Fibroblast of skin of right biceps (primary cell): ENCODE measurements around the gene ZMYND19.
"Not testable (repeated sequence)": the region's sequence is repeated elsewhere in the genome, so short reads cannot be mapped to it uniquely, and the experiment has no call there.

ENCODE experiments used
- DNase-seq: peaks from one replicate; pipeline ENCODE4 v3.0.0-alpha.2; 2013

ZMYND19 gene

DNA sequence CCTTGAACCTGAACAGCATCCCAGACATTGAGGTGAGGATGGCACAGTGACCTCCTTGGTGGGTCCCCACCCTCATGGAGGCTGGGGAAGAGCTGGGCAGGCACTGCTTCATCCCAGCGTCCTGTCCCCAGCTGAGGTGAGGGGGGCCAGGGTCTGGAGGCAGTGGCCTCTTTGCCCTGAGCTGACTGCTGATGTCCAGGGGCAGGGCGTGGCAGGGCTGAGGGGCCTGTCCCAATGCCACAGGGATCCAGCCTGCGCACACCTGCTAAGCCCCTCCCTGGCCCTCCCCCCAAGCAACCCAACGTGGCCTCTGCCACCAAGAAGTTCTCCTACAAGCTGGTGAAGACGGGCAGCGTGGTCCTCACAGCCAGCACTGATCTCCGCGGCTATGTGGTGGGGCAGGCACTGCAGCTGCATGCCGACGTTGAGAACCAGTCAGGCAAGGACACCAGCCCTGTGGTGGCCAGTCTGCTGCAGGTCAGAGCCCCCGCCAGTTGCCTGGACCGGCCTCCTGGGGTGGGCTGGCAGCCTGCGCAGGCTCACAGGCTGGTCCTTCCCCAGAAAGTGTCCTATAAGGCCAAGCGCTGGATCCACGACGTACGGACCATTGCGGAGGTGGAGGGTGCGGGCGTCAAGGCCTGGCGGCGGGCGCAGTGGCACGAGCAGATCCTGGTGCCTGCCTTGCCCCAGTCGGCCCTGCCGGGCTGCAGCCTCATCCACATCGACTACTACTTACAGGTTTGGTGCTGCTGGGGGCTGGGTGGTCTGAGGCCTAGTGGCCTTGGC is 23.6 kb upstream of the ZMYND19 start:
- no peak for DNase-seq

DNA sequence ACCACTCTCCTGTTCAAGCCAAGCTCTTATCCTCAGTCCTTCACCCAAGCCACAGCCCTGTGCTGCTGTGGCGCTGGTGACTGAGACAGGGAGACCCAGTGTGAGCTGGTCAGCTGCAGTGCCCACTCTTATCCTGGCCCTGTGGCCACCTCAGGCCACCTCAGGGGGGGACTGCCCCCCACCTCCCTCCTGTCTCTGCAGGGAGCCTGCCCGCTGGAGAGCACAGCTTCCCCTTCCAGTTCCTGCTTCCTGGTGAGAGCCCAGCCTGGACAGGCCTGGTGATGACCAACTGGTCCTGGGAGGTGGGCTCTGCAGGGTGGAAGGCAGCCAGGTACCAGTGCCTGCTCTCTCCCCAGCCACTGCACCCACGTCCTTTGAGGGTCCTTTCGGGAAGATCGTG is 22.9 kb upstream of the ZMYND19 start:
- no peak for DNase-seq

- no peak for DNase-seq
Measured at GRCh38 chr9:137612741-137613142, 22.4 kb upstream of the ZMYND19 start.

GRCh38 chr9:137611623-137612609 is 21.6 kb upstream of the ZMYND19 start:
- DNase-seq: peak; percentile 75

GRCh38 chr9:137610944-137611343 is 20.6 kb upstream of the ZMYND19 start:
- DNase-seq: no peak

DNA sequence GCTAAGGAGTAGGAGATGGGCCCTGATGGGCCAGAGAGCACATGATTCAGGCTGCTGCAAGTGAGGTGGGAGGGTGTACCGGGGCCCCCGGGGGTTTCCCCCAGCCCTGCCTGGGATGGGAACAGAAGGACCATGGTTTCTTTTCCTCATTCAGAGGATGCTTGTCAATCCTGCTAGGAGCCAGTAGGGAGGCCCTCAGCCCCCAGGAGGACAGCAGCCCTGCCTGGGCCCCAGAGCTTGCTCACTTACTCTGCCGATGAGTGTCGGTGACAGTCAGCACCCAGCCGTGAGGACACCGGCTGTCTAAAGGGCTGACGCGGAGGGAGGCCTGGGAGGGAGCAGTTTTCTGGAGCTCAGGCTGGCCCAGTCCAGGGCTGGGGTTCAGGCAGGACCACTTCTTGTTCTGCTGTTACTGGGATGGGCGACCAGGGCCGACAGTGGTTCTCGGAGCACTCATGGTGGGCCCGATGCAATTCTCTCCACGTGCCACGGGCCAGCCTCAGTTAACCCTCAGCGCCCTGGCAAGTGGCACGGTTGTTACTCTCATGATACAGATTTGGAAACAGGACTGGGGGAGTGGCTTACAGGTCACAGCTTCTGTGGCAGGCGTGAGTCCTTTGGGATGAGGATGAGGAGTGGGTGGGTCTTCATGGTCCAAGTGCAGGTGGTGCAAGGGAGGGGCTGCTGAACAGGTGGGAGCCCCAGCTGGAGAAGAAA is 17.0 kb upstream of the ZMYND19 start:
- DNase-seq: no peak

DNA sequence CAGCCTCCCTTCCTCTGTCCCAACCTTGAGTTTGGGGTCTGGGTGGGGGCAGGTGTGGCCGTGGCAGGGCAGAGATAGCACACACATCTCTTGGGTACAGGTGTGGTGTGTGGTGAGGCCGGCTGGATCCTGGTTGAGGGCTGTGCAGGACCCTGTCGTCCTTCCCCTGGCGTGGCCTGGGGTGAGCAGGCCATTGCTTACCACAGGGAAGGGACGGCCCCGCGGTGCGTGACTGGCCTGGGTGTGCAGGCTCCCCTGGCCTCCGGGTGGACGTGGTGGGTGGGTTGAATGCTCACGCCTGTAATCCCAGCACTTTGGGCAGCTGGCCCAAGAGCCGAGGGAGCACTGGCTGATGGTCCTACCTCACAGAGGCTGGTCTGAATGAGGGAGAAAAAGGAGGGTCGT is 16.4 kb upstream of the ZMYND19 start:
- DNase-seq: no peak

DNA sequence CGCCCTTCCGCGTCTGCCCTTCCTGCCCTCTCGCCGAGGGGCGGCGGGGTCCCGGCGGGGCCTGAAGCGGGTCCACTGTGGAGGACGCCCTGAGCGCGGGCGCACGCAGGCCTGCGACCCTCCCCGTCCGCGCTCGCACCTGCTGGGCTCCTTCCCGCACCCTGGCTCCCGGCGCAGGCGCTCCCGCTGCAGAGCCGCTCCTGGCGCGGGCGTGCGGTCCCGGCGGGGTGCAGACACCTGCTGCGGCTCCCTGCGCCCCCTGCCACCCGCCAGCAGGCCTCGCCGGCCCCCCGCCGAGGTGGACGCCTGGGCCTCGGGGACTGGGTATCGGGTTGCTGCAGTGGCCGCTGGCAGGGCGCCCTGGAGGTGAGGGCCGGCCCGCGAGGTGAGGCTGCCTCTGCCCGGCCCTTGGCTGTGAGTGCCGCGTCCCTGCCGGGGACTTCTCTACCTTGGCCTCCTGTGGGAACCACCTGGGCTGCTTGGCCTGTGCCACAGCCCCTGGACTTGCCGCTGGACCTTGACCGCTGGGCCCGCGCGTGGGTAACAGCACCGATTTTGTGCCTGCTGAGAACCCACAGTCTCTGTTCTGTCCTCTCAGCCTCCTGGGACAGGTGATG is 15.8 kb upstream of the ZMYND19 start:
- DNase-seq: no peak

DNA sequence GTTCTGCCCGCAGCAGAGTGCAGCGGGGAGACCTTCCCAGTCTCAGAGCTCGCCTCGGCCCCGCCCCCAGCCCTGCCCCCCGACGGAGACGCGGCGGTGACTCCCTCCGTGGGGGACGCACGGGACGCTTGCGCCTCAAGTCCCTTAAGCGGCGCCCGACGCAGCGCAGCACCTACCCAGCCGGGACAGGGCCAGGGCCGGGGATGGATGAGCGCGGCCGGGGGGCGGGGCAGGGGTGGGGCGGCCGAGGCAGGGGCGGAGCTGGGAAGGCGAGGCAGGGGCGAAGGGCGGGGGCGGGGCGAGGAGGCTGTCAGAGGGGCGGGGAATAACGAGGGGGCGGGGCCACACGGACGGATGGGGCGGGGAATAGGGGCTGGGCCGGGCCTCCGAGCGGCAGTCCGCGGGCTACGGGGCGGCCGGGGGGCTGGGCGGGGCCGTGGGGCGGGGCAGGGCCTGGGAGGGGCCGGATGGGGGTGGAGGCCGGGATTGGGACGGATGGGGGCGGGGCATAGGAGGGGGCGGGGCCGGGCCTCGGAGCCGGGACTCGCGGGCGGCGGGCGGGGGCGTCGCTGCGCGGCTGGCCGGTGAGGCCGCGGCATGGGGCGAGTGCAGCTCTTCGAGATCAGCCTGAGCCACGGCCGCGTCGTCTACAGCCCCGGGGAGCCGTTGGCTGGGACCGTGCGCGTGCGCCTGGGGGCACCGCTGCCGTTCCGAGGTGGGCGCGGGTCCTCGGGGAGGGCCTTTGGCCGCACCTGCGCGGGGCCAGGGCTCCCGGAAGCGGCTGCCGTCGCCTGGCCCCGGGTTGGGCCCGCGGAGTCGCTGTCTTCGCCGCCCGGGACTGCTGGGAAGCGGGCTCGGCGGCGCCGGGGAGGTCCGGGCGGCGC is 15.1 kb upstream of the ZMYND19 start, which contains the start of gene ARRDC1:
Gene ARRDC1, plus strand, starts transcription at position 566 of the 884 bp plus-strand sequence. Its CDS starts 32 bp downstream, at position 598.
- peak; percentile 90 for DNase-seq

DNA sequence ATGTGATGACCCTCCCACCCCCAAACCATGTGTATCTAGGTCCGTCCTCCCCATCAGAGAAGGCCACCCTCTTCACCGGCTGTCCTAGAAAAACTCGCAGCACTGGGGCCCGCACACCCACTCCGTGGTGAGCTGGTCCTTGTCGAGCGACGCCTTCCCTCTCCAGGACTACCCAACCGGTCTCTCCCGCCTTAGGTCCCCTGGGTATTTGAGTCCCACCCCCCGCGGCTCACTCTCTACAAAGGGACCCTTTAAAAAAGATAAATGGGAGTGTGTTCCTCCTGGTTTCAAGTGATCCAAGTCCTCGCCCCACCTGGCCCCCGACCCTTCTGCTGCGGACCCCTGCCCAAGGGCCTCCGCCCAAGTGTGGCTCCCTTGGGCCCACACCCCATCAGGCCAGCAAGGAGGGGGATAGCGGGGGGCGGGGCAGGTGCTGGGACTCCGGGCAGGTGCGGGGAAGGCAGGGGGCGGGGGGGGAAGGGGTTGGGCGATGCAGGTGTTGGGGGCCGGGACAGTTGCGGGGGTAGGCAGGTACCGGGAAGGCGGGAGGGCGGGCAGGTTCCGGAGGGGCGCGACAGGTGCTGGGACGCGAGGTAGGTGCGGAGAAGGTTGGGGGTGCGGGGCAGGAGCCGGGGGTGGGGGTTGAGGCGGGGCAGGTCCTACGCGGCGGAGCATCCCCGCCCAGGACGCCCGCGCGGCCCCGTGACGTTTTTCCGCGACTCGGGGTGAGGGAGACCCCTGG is 14.2 kb upstream of the ZMYND19 start:
- DNase-seq: no peak

GRCh38 chr9:137603879-137604278 is 13.6 kb upstream of the ZMYND19 start:
- DNase-seq: no peak

- no peak for DNase-seq
Measured at GRCh38 chr9:137602661-137603060, 12.3 kb upstream of the ZMYND19 start.

- no peak for DNase-seq
Measured at GRCh38 chr9:137598943-137599342, 8.6 kb upstream of the ZMYND19 start.

GRCh38 chr9:137596577-137596976 is 6.3 kb upstream of the ZMYND19 start:
- not testable (repeated sequence) for DNase-seq

DNA sequence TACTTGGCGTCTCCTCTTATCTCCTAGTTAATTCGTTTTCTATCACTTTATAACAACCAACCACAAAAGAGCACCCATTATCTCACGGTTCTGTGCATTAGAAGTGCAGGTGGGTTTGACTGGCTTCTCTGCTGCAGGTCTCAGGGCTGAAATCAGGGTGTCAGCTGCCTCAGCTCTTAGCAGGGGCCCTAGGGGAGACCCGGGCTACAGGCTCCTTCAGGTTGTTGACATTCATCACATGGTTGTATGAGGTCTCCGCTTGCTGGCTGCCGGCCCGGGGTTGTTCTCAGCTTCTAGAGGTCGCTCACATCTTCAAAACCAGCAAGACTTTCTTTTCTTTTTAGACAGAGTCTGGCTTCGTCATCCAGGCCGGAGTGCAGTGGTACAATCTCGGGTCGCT is 2.9 kb upstream of the ZMYND19 start:
- no peak for DNase-seq

DNA sequence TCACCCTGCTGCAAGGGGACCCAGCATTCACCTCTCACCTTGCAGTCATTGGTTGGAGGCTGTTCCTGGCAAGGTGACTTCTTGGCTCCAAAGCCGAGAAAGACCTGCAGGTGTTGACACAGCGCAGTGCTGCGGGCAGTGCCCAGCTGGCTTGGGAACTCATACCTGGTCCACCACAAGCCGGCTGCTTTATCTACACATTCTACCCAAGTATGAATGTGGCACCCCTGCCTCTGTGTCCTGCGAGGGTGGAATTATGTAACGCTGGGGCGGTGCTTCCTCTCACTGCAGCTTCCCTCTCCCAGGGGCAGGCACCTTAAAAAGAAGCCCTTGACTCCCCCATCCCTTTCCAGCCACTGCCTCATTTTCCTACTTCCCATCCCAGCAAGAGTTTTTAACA is 2.5 kb upstream of the ZMYND19 start:
- DNase-seq: no peak

DNA sequence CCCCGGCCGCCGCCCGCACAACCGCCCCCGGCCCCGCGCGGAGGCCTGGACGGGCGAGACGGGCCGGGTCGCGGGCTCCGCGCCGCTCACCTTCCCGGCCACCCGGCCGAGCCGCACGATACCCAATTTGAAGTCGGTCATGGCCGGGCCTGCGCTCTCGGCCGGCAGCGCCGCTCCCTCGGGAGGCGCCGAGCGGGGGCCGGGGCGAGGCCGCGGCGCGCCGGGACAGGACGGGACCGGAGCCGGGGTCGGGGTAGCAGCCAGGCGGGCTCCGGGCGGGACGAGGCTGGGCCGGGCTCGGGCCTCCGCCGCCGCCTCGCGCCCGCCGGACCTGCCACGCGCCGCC is 216 bp downstream of the ZMYND19 start:
- DNase-seq: no peak

- DNase-seq: no peak
Measured at GRCh38 chr9:137589441-137590122, 730 bp downstream of the ZMYND19 start.

- no peak for DNase-seq
Measured at GRCh38 chr9:137588891-137589290, 1.4 kb downstream of the ZMYND19 start.

- DNase-seq: no peak
Measured at GRCh38 chr9:137588311-137588710, 2.0 kb downstream of the ZMYND19 start.
